Muscle of leg (tissue), 11 donors: ENCODE data around the gene HTRA3. TPM values are rescaled to one million over a fixed set of nuclear protein-coding genes. Genes with fewer than 3 reads are reported as not detected.

ENCODE experiments used
- DNase-seq: peaks from one replicate; pipeline ENCODE4 v3.0.0; 2013
- H3K27ac ChIP-seq: one replicate; pipeline ENCODE4 v1.5.1; 2013; ENCODE audit warnings: mild to moderate bottlenecking, low read length, control low read depth
- H3K27me3 ChIP-seq: one replicate; pipeline ENCODE4 v1.6.1; 2013; ENCODE audit warnings: low read length; ENCODE audit not compliant: control insufficient read depth, insufficient read depth
- H3K36me3 ChIP-seq: one replicate; pipeline ENCODE4 v1.6.1; 2013; ENCODE audit warnings: low read length; ENCODE audit not compliant: control insufficient read depth, insufficient read depth
- H3K4me1 ChIP-seq: one replicate; pipeline ENCODE4 v1.6.1; 2013; ENCODE audit warnings: low read length; ENCODE audit not compliant: control insufficient read depth, insufficient read depth
- H3K4me3 ChIP-seq: one replicate; pipeline ENCODE4 v1.5.1; 2013; ENCODE audit warnings: low read length, control low read depth
- H3K9me3 ChIP-seq: replicated peaks from 2 replicates; pipeline ENCODE4 v1.6.1; 2013; ENCODE audit warnings: low read depth, low read length; ENCODE audit not compliant: control insufficient read depth
- whole genome bisulfite sequencing: methylation state at CpG from one replicate; pipeline ENCODE4 v1.1.5; 2013; ENCODE audit warnings: missing lambda C conversion rate; ENCODE audit not compliant: insufficient coverage; 5-methylcytosine and 5-hydroxymethylcytosine counted together
- polyA plus RNA-seq, 8 donors: library from polyadenylated mRNA; unstranded; fragments of 120-200 nt; gene quantifications; one replicate each; pipeline versions ENCODE4 v1.2.1 to v1.2.3, GENCODE V29; 2013; ENCODE audit warnings: inconsistent platforms in 1 of 8, low replicate concordance in 1 of 8; ENCODE audit not compliant: insufficient read length in 8 of 8, insufficient read depth in 1 of 8
- total RNA-seq: library from RNA; stranded (reverse); fragments of 120-200 nt; gene quantifications from one replicate; pipeline ENCODE4 v1.2.4, GENCODE V29; 2013

Gene HTRA3
- total and polyA plus RNA-seq, 9 donors, result 40.7 to 87.4 (median 61.2) TPM

DNA sequence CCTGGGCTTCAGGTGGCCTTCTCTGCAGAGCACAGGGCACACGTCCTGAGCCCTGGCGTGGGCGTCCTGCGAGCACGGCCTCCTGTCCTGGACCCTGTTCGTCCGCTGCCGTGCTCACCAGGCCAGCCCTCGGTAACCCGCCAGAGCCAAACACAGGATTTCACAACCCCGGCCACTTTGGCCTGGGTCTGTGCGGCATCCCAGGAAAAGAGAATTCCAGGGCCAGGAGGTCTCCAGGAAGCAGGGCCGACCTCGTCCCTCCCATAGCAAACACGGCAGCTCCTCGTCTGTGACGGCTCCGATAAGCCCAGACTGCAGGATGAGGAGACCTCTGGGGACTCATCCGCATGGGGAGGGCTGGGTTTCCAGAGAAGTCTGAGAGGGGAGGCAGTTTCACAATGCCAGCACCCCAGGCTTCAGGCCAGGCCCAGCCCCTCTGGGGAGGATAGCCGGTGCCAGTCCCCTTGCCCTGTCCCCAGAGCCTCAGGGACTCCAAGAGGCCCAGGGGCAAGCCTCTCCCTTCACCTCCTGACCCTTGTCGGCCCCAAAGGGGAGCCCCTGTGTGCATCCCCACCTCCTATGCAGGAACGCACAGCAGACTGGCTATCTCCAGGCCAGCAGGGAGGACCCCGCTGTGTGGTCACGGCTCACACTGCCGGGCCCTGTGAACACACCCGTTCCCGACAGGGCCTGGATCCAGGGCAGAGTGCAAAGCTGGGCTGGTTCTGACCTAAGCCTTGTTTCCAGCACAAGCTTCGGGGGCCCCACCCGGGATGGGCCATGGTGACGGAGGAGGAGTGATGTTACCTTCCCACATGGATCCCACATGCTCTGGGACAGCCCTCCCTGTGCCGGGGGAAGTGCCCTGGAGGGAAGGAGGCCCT is 22.3 kb upstream of the HTRA3 start:
- Histone ChIP-seq H3K36me3 (no peaks in the 10 kb centered on the region), H3K4me3 (no peak overlapping the region), H3K4me1 (peaks cover 28% of the 10 kb centered on the region), H3K27me3 (no peaks in the 10 kb centered on the region), H3K9me3 (no peaks in the 10 kb centered on the region), H3K27ac (no peak overlapping the region)
- WGBS, result 83% methylated on average over 17 of the region's 31 CpGs
- no peak for DNase-seq

DNA sequence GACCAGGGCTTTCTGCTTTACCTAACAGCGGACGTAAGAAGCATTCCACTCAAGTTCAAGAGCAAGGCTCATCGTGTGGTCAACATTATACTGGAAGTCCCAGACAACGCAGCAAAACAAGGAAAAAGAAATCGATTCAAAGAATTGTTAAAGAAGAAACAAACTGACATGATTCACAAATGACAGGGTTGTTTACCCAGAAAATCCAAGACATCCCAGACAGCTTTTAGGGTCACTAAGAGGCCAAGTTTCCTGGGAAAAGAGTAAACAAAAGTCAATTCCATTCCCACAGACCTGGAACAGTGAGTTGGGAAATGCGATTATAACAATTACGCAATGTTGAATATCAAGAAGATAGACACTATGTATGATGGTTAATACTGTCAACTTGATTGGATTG is 21.5 kb upstream of the HTRA3 start:
- Histone ChIP-seq H3K27me3 (no peaks in the 10 kb centered on the region), H3K27ac (no peak overlapping the region), H3K4me1 (peaks cover 20% of the 10 kb centered on the region), H3K4me3 (no peak overlapping the region), H3K9me3 (no peaks in the 10 kb centered on the region), H3K36me3 (no peaks in the 10 kb centered on the region)
- DNase-seq, result no peak
- 80% methylated on average over 7 of the region's 7 CpGs for WGBS

- Histone ChIP-seq H3K27me3 (no peaks in the 10 kb centered on the region), H3K27ac (no peak overlapping the region), H3K4me1 (peaks cover 19% of the 10 kb centered on the region), H3K9me3 (no peaks in the 10 kb centered on the region), H3K4me3 (no peak overlapping the region), H3K36me3 (no peaks in the 10 kb centered on the region)
- no peak for DNase-seq
- WGBS, result no CpG with 5 or more reads among the region's 3 CpGs
Measured at GRCh38 chr4:8250227-8250626, 19.3 kb upstream of the HTRA3 start.

GRCh38 chr4:8250637-8251036 is 18.9 kb upstream of the HTRA3 start:
- 71% methylated on average over 4 of the region's 7 CpGs for WGBS
- Histone ChIP-seq H3K27ac (no peak overlapping the region), H3K4me1 (peaks cover 22% of the 10 kb centered on the region), H3K4me3 (no peak overlapping the region), H3K27me3 (no peaks in the 10 kb centered on the region), H3K9me3 (no peaks in the 10 kb centered on the region), H3K36me3 (no peaks in the 10 kb centered on the region)
- DNase-seq, result no peak

- Histone ChIP-seq H3K4me3 (no peak overlapping the region), H3K27me3 (no peaks in the 10 kb centered on the region), H3K9me3 (no peaks in the 10 kb centered on the region), H3K4me1 (peaks cover 26% of the 10 kb centered on the region), H3K27ac (no peak overlapping the region), H3K36me3 (no peaks in the 10 kb centered on the region)
- 62% methylated on average over 24 of the region's 24 CpGs for WGBS
- no peak for DNase-seq
Measured at GRCh38 chr4:8251110-8251883, 18.3 kb upstream of the HTRA3 start.

DNA sequence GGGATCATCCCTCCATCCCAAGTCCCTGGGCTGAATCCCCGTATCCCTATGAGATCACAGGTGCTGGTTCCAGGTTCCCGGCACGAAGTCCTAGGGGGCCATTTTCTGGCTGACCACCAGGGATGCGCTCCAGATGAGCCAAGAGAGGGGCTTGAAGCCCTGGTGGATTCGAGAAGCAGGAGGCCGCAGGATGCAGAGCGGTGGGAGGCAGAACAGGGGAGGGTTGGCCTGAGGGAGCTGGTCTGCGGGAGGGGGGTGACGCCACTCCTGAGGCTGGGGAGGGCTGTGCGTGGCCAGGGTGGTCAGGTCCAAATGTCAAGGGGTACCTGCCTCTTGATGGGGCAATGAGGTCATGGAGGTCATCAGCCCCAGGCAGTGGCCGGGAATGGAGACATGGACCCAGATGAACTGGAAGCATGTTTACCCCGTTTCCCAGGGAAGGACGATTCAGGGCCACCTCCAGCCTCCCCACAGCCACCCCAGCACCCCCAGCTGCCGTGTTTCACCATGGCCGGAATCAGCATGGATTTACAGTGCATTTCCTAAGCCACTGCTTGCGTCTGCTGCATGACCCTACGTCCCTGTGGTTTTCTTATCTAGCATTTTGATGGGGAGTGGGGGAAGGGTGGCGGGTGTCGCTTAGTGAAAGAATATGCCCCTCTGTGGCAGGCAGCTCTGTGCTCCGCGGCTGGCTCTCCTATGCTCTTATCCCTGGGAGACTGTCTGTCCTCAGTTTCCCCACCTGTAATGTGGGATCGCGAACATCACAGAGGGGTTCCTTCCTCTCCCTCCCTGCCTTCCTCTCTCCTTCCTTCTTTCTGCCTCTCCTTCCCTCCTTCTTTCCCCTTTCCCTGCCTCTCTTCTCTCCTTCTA is 17.0 kb upstream of the HTRA3 start:
- Histone ChIP-seq H3K36me3 (no peaks in the 10 kb centered on the region), H3K4me3 (no peak overlapping the region), H3K27ac (no peak overlapping the region), H3K27me3 (no peaks in the 10 kb centered on the region), H3K4me1 (peaks cover 15% of the 10 kb centered on the region), H3K9me3 (no peaks in the 10 kb centered on the region)
- 73% methylated on average over 17 of the region's 23 CpGs for WGBS
- no peak for DNase-seq

- Histone ChIP-seq H3K9me3 (no peaks in the 10 kb centered on the region), H3K36me3 (no peaks in the 10 kb centered on the region), H3K27ac (no peak overlapping the region), H3K4me3 (no peak overlapping the region), H3K4me1 (peaks cover 20% of the 10 kb centered on the region), H3K27me3 (no peaks in the 10 kb centered on the region)
- no peak for DNase-seq
- WGBS, result 20% methylated on average over 1 of the region's 6 CpGs
Measured at GRCh38 chr4:8254076-8254475, 15.5 kb upstream of the HTRA3 start.

- Histone ChIP-seq H3K9me3 (no peaks in the 10 kb centered on the region), H3K36me3 (no peaks in the 10 kb centered on the region), H3K27ac (peak overlapping the region; percentile 68), H3K27me3 (no peaks in the 10 kb centered on the region), H3K4me3 (no peak overlapping the region), H3K4me1 (peaks cover 25% of the 10 kb centered on the region)
- DNase-seq, result peak; percentile 92
- WGBS, result 53% methylated on average over 11 of the region's 14 CpGs
Measured at GRCh38 chr4:8255698-8256441, 13.7 kb upstream of the HTRA3 start.

DNA sequence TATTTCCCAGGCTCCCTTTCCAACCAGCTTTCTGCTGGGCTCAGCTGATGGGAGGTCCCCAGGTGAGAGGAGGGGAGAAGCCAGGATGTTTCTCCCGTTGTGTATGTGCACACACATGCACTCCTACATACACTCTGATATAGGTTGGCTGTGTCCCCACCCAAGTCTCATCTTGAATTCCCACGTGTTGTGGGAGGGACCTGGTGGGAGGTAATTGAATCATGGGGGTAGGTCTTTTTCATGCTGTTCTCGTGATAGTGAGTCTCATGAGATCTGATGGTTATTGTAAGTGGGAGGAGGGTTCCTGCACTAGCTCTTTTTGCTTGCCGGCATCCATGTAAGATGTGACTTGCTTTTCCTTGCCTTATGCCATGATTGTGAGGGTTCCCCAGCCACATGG is 11.7 kb upstream of the HTRA3 start:
- 57% methylated on average over 1 of the region's 4 CpGs for WGBS
- H3K9me3 ChIP-seq, result no peaks in the 10 kb centered on the region
- no peaks in the 10 kb centered on the region for H3K36me3 ChIP-seq
- H3K27me3 ChIP-seq, result no peaks in the 10 kb centered on the region
- peaks cover 40% of the 10 kb centered on the region for H3K4me1 ChIP-seq
- no peak overlapping the region for H3K27ac ChIP-seq
- no peak for DNase-seq
- H3K4me3 ChIP-seq, result no peak overlapping the region
